Stimulated activated CD8-positive, alpha-beta memory T cell treated with anti-CD3 and anti-CD28 coated beads, Interleukin-12 subunit alpha, Interleukin-12 subunit beta, amount 100 ng/mL, for 24 hours (primary cell): ENCODE results near the gene FKBP11.
"Not testable (repeated sequence)": the region's sequence is repeated elsewhere in the genome, so short reads cannot be mapped to it uniquely, and the experiment has no call there.

ENCODE experiments used
- DNase-seq: peaks from one replicate; pipeline ENCODE4 v3.0.0-alpha.2; 2020; ENCODE audit errors: extremely low read depth

FKBP11 gene

DNA sequence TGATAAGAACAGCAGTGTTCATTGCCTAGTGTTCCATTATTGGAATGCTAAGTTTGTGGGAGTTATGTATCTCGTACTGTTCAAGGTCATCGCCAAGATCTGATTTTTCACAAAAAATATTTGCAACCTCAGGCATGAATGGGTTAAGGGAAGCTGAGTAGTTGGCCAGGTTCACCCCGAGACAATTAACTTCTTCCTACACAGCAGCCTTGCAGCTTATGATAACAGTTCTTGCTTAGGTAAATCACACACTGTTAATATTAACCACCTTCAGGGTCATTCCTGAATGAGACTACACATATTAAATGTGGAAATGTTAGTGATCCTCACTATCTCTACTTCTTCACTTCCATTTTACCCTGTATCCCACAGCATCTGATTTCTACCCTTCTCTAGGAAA is 18.0 kb downstream of the FKBP11 start:
- DNase-seq, result no peak

DNA sequence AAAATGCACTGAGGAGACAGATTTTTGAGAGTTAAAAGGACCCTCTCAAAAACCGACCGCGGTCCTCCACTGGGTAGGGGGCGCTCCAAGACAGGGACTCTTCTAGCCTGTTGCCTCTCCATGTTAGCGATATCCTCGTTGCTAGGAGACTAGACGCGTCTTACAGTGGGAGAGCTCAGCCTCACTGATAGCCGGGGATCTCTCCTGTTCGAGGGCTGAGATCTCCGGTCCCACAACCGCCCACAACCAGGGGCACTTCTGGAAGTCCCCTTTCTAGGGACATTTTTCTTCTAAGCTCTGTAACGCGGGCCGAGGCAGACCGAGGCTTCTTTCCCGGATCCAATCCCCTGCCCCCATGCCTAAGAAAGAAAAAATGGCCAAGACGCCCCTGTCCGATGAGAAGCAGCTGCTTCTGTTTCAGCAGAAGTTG is 21.3 kb downstream of the FKBP11 start:
- peak; percentile 60 for DNase-seq

DNA sequence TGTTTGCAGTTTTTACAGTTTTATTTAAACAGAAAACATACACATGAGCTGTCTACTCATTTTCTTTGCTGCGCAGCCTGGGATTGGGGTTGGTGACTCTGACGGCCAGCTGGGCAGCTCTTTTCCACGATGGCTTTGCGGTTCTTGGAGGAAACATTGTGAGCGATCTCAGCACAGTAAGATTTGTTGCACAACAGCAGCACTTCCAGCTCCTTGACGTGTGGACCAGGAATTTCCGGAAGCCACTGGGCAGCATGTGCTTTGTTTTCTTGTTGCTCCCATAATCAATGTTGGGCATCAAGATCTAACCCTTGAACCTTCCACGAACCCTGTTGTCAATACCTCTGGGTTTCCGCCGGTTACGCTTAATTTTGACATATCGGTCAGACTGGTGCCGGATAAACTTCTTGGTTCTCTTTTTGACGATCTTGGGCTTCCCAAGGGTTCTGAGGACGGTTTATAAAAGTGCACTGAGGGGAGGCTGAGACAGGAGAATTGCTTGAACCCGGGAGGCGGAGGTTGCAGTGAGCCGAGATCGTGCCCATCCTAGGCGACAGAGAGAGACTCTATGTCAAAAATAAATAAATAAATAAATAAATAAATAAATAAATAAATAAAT is 21.8 kb downstream of the FKBP11 start:
- DNase-seq, result no peak

DNA sequence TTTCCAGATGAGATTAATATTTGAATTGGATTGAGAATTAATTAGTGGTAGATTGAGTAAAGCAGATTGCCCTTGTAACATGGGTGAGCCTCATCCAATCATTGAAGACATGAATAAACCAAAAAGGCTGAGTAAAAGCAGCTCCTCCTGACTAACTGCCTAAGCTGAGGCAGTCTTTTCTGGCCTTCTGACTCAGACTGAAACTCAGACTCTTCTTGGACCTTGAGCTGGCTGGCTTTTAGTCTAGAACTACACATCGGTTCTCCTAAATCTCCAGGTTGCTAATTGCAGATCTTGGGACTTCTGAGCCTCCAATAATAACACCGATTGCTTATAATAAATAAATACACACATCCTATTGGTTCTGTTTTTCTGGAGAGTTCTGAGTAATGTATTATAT is 24.0 kb downstream of the FKBP11 start:
- no peak for DNase-seq

DNA sequence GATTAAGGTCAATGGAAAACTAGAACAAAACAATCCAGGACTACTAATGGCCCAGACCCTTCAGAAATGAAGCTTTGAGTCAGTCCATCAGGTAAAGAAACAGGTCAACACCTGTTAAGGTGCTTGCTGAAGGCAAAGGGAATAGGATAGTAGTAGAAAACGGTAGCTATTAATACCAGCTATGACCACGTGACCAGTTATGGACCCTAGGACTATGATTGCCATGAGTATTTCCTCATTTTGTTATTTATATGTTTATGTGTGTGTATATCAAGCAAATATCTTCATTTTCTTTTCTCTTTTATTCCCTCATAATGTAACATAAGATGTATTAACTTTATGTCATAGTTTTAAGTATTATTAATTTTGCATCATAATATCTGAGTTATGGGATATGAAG is 25.6 kb downstream of the FKBP11 start:
- DNase-seq, result no peak

DNA sequence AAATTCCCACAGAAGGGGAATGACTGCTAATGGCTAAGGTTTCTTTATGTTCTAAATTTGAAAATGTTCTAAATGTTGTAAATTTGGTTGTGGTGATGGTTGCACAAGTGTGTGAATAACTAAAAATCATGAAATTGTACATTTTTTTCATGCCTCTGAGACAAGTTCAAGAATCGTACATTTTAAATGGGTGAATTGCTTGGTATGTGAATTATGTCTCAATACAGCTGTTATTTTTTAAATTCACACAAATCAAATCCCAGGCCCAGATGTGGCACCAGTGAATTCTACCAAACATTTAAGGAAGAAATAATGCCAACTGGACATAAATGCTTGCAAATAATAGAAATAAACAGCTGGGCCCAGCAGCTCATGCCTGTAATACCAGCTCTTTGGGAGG is 31.0 kb downstream of the FKBP11 start:
- no peak for DNase-seq

DNA sequence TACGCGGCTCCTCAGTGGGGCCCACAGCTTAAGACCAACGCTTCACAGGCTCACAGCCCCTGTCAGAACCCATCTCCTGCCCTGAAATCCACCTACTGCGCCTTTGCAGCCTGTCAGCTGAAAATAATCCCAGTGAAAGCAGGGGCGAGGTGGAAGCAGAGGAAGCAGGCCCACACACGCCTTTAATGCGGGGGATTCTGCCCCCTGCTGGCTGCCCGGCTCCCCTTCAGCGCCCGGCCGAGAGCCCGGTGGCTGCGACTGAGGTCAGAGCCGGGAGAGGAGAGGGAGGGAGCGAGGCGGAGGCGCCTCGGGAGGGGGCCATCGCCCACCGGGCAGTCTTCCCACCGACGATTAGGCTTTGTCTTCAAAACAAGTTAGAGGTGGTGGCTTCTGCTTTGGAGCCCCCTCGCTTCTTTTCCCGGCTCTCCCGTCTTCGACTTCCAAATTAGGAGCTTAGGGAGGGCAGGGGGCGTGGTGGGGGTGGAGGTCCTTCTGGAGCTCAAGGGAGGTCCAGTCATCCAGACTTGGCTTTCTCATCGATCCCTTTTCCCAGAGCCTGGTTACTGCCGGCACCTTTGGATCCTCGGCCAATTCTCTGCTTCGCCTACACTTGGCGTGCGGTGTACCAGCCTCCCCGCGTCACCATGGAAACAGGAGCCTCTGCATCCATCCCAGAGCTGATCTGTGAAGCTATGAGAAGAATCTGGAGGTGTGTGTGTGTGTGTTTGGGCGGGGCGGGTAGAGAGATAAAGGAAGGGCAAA is 34.5 kb downstream of the FKBP11 start:
- DNase-seq, result peak; percentile 32

DNA sequence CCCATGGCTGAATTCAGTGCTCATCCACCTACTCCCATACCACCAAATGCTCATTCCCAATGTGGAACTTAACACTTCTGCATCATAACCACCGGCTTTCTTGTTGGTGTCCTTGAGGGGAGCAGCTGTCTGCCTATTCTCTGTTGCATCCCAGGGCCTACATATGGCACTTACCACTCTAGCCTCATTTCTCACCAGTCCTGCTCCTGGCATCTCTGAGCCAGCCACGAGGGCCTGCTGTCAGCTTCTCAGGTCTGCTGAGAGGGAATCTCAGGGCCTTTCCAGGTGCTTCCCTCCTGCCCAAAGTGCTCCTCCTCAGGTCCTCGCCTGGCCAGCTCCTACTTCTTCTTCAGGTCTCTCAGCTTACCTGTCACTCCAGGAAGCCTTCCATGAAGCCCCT is 35.6 kb downstream of the FKBP11 start:
- DNase-seq, result no peak

DNA sequence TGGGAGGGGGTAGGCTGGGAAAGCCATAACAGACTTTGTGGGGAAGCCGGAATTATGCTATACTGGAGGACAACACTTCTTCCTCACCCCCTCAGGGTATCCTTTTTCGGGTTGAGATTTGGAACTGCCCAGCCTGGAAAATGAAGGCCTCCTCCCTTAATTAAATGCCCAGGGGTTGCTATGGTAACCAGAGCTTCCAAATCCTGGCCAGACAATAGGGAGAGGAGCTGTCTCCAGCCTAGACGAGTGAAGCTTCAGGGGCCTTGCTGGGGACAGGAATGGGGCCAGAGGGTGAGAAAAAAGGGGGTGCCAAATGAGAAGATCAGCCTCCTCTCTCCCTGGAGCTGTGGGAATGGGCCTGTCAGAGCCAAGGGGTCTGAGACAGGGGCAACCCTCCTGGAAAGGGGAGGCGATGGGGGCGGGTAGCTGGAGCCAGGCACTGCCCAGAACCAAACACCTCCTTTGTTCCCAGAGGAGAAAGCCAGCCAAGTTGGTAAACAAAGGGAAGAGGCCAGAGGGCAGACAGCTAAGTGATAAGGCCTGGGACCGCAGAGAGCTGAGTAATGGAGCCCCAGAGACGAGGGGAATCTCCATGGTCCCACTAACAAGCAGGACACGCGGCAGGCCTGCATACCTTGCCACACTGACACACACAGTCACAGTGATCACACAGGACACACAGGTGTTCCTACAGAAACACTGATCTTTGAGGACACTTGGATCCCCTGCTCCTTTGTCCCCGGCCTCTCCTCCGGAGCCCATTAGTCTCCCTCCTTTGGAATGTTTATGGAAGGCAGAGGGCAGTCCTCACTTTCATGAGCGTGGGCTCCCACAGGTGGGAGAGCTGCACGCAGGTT is 41.8 kb downstream of the FKBP11 start:
- no peak for DNase-seq

DNA sequence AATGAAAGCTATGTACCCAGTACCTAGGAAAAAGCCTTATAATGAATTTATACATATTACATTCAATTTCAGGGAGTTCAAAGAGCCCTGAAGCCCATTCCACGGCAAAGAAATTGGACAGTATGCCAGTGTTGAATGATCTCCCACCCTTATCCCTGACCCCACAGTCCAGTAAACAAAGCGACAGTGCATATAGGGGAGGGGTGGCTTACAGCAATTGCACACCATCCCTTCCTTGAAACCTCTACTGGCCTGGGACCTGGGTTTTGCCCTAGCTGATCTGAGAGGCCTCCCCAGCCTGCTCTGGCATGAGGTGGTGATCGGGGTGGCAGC is 42.4 kb downstream of the FKBP11 start:
- no peak for DNase-seq

DNA sequence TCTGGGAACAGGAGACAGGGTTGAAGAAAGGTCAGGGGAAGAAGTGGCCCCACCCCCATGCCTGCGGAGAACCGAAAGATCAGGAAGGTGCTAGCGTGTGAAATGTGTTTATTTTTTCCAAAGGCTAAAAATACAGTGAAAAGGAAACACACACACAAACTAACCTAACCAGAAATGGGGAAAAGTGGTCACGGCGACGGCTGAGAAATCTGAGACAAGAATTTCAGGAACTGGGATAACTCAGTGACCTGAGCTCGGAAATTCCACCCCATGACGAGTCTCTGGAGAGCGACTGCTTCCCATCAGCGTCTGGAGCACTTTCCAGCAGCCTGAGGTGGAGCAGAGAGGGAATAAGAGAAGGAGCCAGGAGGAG is 43.0 kb downstream of the FKBP11 start:
- DNase-seq, result no peak

DNA sequence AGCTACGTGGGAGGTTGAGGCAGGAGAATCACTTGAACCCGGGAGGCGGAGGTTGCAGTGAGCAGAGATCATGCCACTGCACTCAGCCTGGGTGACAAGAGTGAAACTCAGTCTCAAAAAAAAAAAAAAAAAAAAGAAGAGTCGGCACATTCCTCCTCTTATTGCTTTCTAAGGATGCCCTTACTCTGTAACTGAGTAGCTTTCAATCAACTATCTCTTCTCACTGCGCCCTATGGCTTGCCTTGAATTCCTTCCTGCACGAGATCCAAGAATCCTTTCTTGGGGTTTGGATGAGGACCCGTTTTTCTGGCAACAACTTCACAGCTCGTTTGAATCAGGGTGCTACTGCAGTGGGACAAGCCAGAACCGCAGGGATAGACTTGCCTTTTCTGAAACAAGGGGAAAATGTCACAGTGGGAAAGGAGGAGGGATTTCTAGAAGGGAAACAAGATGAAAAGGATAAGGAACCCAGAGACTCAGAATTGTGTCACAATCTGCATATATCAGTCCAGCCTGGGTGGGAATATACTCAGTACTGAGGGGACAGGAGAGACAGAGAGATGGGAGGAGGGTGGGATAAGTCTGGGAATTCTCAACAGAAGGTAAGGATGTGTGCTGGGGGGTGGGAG is 43.5 kb downstream of the FKBP11 start:
- DNase-seq, result no peak

DNA sequence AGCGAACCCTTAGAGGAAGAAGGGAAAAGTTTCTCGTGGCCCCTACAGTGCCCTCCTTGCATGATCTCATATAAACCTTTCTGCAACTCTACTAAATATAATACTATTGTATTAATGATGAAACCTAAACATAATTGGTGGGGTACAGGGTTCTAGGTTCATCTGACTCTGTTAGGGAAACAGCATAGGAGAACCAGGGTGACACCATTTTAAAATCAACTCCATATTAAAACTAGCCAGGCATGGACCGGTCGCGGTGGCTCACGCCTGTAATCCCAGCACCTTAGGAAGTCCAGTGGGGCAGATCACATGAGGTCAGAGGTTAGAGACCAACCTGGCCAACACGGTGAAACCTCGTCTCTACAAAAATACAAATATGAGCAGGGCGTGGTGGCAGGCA is 44.6 kb downstream of the FKBP11 start:
- no peak for DNase-seq

DNA sequence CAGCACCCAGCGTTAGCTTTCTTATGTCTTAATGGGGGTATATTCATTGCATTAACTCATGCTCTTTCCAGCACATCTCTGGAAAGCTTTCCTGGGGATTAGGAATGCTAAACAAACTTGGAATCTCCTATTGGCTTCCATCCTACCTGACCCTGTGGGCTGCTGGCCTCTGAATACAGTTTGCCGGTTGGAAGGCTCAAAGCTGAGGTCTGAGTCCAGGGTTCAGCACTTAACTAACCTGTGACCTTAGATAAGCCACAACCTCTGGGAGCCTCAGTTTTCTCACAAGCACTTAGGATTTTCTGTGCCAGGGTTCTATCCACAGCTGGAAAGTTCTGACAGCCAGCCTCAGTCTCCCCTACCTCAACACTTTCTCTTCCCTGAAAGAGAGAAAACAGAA is 46.7 kb downstream of the FKBP11 start:
- no peak for DNase-seq

DNA sequence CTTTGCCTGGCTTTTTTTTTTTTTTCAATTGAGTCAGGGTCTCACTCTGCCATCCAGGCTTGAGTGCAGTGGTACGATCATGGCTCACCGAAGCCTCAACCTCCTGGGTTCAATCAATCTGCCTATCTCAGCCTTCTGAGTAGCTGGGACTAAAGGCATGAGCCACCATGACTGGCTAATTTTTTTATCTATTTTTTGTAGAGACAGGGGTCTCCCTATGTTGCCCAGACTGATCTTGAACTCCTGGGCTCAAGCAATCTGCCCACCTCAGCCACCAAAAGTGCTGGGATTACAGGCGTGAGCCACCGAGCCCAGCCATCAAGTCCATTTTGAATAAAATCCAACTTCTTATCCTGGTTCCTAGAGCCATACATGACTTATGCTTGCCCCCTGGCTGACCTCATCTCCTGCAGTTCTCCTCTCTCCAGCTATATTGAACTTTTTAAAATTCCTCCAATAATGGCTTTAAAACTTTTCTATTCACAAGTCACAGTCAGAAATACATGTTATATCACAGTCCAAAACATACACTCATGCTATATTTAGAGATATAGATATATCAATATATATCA is 49.3 kb downstream of the FKBP11 start:
- DNase-seq, result no peak

DNA sequence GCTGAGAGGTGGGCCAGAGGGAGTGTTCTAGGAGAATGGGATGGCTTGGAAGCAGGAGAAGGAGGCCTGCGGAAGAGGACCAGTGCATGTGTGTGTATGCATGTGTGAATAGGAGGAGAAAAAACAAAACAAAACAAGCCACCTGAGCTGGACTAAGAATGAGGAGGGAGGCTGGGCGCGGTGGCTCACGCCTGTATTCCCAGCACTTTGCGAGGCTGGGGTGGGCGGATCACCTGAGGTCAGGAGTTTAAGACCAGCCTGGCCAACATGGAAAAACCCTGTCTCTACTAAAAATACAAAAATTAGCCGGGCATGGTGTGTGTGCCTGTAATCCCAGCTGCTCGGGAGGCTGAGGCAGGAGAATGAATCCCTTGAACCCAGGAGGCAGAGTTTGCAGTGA is 51.8 kb downstream of the FKBP11 start:
- not testable (repeated sequence) for DNase-seq

DNA sequence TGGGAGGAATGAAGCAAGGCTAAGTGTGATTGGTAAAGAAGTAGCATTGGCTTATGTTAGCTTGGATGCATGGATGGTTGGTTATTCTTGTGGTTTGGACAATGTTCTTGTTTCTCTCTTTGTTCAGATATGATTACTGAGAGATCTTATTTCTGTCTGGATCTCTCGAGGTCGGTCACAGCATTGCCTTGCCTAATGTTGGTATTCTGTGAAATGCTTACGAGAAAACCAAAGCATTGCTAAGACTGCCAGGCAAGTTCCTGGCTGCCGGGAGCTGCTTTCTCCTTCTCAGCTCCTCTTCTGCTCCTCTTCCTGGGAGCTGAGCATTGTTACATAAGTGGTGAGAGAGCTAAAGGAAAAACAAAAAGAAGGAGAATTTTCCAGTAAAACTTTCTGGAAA is 52.2 kb downstream of the FKBP11 start:
- no peak for DNase-seq
